Cortex of kidney (tissue), 1 donor: ENCODE data around the gene NGEF.
"Not testable (repeated sequence)": the region's sequence is repeated elsewhere in the genome, so short reads cannot be mapped to it uniquely, and the experiment has no call there.

Source experiments
- DNase-seq: peaks from one replicate; lab custom pipeline; 2025; lab: John Stamatoyannopoulos, UW

Gene NGEF, protein sequence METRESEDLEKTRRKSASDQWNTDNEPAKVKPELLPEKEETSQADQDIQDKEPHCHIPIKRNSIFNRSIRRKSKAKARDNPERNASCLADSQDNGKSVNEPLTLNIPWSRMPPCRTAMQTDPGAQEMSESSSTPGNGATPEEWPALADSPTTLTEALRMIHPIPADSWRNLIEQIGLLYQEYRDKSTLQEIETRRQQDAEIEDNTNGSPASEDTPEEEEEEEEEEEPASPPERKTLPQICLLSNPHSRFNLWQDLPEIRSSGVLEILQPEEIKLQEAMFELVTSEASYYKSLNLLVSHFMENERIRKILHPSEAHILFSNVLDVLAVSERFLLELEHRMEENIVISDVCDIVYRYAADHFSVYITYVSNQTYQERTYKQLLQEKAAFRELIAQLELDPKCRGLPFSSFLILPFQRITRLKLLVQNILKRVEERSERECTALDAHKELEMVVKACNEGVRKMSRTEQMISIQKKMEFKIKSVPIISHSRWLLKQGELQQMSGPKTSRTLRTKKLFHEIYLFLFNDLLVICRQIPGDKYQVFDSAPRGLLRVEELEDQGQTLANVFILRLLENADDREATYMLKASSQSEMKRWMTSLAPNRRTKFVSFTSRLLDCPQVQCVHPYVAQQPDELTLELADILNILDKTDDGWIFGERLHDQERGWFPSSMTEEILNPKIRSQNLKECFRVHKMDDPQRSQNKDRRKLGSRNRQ

GRCh38 chr2:233013027-233013461, at the start of gene NGEF:
Gene NGEF, minus strand, starts transcription at chr2:233013256. Its CDS starts 38,366 bp downstream, at chr2:232974890.
- DNase-seq, result no peak

DNA sequence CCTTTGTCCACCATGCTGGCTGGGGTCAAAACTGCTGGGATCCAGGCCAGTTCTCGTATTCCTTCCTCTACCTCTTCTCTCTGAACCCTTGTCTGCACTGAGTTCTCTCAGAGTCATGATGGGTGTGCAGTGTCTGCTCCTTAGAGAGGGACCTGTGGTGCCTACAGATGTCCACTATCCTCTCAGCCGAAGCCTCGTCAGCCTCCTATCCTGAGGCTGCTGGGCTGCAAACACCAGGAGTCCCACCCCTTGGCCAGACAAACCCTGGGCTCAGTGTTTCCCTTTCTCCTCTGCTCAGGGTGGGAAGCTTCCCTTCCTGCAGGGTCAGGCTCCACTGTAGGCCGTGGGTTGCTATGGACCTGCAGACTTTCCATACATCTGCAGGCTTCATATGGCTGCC, 49.4 kb upstream of the NGEF start:
- DNase-seq, result no peak

DNA sequence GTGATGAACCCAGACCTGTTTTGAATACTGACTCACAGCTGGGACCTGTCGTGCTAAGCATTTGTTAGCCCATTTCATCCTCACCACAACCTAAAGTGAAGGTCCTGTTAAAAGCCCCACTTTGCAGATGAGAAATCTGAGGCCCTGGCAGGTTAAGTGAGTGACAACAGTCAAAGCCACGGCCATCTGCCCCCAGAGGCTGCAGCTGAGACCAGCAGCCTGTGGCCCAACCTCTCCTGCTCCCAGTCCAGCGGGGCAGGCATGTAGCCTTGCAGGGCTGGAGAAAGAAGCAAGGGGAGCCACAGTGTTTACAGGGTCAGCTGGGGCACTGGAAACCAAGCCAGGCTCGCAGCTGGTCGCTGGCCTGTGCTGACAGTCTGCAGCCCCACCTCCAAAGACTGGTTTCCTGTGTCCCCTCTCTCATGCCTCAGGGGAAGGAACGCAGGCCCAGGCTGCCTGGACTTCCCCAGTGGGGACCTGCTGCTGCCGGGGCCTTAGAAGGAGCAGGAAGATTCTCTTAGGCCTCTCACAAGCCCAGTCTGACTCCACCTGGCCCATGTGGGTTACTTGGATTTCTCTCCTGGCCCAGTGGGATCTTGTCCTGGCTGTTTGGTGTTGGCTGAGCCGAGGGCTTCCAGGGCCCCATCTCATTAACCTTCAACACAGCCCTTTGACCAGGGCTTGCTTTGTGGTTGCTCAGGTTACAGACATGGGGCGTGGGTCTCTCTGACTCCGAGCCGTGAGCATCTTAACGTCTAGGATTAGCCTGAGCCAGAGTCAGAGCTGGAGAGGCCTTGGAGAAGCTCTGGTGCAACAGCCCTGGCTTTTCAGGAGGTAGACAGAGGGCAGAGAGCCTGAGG, 48.8 kb upstream of the NGEF start:
- DNase-seq, result no peak

- DNase-seq, result no peak
These were observed 48.0 kb upstream of the NGEF start for GRCh38 chr2:233060980-233061590.

- DNase-seq, result no peak
These were observed 47.5 kb upstream of the NGEF start for GRCh38 chr2:233060501-233060979.

DNA sequence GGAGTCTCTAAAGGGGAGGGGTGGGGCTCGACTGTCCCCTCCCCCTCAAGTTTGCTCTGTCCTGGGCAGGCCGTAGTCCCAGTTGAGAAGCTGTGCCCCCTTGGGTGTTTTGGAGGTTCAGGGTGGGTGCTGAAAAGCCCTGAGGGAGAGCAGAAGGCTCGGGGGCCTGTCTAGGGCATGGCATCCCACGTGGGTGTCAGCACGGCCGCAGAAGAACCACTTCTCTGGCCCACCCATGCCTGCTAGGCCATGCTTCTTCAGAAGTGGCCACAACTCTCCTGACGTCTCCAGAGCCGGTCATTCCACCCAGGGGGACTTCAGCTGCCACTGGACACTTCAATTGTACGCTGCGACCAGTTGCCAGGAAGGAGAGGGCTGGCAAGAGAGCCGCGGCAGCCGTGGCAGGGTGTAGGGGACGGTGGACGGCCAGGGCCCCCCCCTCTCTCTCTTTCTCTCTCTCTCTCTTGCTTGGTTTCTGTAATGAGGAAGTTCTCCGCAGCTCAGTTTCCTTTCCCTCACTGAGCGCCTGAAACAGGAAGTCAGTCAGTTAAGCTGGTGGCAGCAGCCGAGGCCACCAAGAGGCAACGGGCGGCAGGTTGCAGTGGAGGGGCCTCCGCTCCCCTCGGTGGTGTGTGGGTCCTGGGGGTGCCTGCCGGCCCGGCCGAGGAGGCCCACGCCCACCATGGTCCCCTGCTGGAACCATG, 46.9 kb upstream of the NGEF start, which contains the start of gene INPP5D:
Gene INPP5D (plus strand): TSS at position 546 of the 704 bp plus-strand sequence. CDS start 137 bp downstream, at position 683.
- no peak for DNase-seq

GRCh38 chr2:233059547-233059796, 46.4 kb upstream of the NGEF start:
- no peak for DNase-seq

DNA sequence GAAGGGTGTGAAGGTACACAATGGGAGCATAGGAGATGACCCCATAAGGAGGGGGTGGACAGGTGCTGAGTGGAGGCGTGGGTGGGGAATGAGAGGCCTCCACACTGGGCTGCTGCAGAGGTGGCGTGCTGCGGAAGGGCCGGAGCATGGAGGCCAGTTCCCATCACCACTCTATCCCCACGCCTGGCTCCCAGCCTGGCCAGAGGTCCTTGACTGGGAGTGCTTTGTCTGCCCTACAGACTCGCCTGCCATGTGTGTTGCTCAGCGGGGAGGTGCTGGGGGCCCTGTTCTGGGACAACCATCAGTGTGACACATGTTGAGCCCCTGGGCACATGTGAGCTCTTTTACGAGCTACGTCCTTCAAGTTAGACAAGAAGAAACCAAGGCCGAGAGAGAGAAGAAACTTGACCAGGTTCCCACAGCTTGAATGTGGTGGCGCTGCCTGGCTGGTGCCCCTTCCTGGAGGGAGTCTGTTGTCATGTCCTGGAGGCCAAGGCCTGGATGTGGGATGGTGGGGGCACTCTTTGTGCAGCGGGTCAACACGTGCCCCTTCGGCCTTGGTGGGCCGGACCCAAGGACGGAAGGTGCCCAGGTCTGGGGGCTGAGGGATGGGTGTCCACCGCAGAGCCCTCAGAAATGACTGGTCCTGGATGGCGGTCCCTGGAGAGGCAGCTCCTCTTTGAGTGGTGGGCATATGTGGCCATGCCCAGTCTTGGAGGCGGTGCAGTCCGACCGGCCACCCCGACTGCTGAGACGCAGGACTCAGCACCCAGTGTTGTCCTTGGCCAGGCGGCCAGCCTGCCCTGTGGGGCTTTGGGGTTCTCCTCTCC, 45.9 kb upstream of the NGEF start:
- DNase-seq, result no peak

- no peak for DNase-seq
These were observed 44.0 kb upstream of the NGEF start for GRCh38 chr2:233056961-233057605.

- no peak for DNase-seq
These were observed 42.3 kb upstream of the NGEF start for GRCh38 chr2:233055362-233055761.

- no peak for DNase-seq
These were observed 41.1 kb upstream of the NGEF start for GRCh38 chr2:233053928-233054784.

- DNase-seq, result not testable (repeated sequence)
These were observed 39.5 kb upstream of the NGEF start for GRCh38 chr2:233052517-233052916.

DNA sequence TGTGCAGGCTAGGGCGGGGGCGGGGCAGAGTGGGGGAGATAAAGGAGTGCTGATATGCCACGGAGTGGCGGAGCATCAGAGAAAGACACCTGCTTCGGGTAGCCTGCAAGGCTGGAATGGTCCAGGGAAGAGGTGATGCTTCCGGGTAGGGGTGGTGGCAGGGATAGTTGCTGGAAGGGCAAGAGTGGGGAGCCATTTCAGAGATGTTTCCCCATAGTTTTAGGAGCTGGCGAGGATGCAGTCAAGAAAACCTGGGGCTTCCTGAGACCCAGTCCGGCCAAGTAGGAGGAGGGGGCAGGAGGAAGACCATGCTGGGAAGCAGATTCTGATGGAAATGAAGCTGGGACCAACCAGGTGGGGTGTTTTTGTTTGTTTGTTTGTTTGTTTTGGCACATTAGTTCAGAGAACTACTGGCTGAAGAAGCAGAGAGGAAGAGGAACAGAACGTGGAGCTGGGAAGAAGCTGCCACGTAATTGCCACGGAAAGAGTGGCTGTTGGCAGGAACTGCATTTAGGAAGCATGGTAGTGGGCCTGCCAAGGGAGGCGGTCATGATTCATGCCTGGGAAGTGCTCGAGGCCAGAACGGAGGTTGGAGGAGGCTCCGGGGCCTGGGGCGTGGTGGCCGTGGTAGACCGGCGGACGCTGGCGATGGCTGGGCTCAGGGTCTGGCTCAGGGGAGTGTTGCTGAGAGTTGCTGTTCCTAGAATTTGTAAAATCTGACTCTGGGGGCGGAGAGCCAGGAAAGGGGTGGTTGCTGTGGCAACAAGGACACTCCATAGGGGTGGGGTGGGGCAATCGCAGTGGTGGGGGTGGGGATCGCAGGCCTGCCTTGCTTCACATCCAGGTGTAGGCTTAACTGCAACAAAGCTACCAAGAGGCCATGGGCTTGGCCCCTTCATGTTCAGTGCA, 38.4 kb upstream of the NGEF start:
- DNase-seq, result no peak

DNA sequence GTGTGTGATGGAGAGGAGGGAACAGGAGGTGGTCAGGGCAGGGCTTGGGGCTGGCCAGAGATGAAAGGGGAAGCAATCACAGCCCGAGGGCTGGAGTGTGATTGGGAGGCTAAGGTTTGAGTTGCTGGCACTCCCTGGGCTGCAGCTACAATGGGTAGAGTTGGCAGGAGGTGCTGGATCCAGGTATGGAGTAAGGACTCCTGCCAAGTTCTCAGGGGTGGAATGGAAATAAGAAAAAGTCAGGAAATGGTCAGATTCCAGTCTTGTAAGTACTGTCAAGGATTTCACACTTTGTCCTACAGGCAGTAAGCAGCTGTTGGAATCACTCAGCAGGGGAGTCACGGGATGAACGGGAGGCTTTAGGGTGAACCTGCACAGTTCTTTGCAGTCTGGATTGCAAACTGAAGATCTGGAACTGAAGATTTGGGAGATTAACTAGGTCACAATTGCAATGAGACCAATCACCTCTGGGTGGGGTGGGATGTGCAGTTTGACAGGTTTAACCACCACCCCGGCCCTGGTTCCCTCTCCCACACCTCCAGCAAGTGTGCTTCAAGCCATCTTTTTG, 36.2 kb upstream of the NGEF start:
- DNase-seq, result no peak

DNA sequence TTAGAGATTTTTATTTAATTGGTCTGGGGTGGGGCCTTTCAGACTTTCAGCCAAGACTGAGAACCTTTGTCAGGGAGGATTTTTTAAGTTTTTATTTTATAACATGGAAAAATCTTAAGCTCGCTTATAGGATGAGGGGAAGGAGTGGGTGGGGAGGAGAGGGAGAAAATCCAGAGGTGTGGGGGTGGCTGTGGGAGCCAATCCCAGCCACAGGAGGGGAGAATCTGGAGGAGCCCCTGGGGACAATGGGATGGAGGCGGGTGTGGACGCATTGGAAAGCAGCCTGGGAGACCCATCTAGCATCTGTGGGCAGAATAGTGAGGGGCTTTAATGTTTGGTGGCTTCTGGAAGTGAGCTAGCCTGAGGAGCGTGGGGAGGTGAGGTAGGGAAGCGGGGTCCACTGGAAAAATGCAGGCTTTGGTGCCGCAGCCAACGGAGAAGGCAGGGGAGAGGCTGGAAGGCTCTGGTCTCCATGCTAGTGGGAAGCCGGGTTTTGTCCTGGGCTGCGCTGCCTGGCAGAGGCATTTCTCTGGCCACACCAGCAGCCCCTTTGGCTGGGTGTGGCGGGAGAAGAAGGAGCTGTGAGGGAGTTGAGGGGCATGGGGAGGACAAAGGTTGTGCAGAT, 35.6 kb upstream of the NGEF start:
- DNase-seq, result no peak

GRCh38 chr2:233047667-233048066, 34.6 kb upstream of the NGEF start:
- no peak for DNase-seq

- DNase-seq, result no peak
These were observed 34.1 kb upstream of the NGEF start for GRCh38 chr2:233047206-233047605.
